Activated naive CD8-positive, alpha-beta T cell treated with anti-CD3 and anti-CD28 coated beads, Interleukin-2, amount 10 ng/mL, durations not matched to agents 7 days and 5 days (primary cell): ENCODE measurements around the gene EGFL7. TPM values are rescaled to one million over a fixed set of nuclear protein-coding genes. Genes with fewer than 3 reads are reported as not detected.

Source experiments
- ATAC-seq: fragments of 150-1000 bp; cut with Tn5 transposase; one replicate; pipeline ENCODE4 v1.10.0; 2021; ENCODE audit warnings: low read depth, moderate library complexity
- POLR2A ChIA-PET: fragments of 350-600 bp; sonication (Branson Sonifier 250); formaldehyde crosslinking; loops from one replicate; lab custom pipeline; 2021; ENCODE audit warnings: antibody characterized with exemption; lab: Charles Lee
- DNase-seq: peaks from one replicate; pipeline ENCODE4 v3.0.0; 2021
- H3K27ac Mint-ChIP-seq: one replicate; pipeline ENCODE4 v1.8.0; 2022; ENCODE audit warnings: mild to moderate bottlenecking, mixed read lengths
- H3K27me3 Mint-ChIP-seq: one replicate; pipeline ENCODE4 v1.8.0; 2022; ENCODE audit warnings: mild to moderate bottlenecking, moderate library complexity, mixed read lengths
- H3K36me3 Mint-ChIP-seq: one replicate; pipeline ENCODE4 v1.8.0; 2021; ENCODE audit warnings: mild to moderate bottlenecking, mixed read lengths
- H3K4me1 Mint-ChIP-seq: one replicate; pipeline ENCODE4 v1.8.0; 2021; ENCODE audit warnings: mixed read lengths
- H3K4me3 Mint-ChIP-seq: one replicate; pipeline ENCODE4 v1.8.0; 2022; ENCODE audit warnings: mild to moderate bottlenecking, moderate library complexity, mixed read lengths
- H3K9me3 Mint-ChIP-seq: one replicate; pipeline ENCODE4 v1.8.0; 2021; ENCODE audit warnings: mixed read lengths
- microRNA-seq: library from miRNA; unstranded; fragments of <30 nt; microRNA quantifications from one replicate; pipeline ENCODE4 v1.2.0, GENCODE V29; 2022
- total RNA-seq, 2 experiments: library from RNA; stranded (reverse); gene quantifications; one replicate each; pipeline ENCODE4 v1.2.3, GENCODE V29; 2021

Gene EGFL7
- total RNA-seq, 2 experiments from 2014 or later, result 1.00 to 1.1 TPM

DNA sequence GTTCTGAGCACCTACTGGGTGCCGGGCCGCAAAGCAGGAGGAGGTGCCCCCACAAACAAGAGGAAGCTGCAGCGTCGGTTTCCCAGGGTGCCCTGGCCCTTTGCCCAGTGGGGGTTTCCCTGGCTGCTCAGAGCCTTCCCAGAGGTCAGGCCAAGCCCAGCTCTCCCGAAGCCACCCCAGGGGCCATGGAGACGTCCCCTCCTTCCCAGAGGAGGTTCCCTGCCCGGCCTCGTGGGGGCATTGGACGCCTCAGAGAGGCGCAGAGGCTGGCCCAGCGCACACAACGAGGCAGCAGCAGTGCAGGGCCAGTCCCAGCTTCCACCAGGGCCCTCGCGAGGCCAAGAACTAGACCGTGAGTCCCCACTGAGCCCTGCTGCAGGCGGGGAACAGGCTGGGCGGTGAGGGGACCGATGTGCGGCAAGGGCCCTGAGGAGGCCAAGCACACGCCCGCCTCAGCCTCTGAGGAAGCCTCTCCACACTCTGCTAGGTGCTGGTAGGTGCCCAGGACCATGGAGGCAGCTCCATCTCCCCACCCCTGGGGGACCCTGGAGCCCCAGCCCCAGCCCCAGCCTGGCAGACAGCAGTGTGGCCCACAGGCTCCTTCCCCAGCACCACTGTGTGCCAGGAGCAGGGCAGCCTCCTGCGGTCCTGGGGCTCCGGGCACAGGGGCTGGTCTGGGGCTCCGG lies 56.6 kb downstream of the EGFL7 start:
- Mint-ChIP-seq H3K4me3 (no peak overlapping the region), H3K27ac (no peak overlapping the region), H3K9me3 (no peaks in the 10 kb centered on the region), H3K27me3 (peaks cover 2% of the 10 kb centered on the region), H3K36me3 (peaks cover 5% of the 10 kb centered on the region), H3K4me1 (peaks cover under 1% of the 10 kb centered on the region)
- POLR2A ChIA-PET, result interaction anchor here (1.2 kb wide), 1 partner anchor 8 kb away, joined by 3 read pairs; no protein-coding TSS in a partner anchor
- ATAC-seq (no peak), DNase-seq (no peak)

- Mint-ChIP-seq H3K9me3 (no peaks in the 10 kb centered on the region), H3K27ac (no peak overlapping the region), H3K36me3 (peaks cover 8% of the 10 kb centered on the region), H3K4me1 (peaks cover 4% of the 10 kb centered on the region), H3K4me3 (no peak overlapping the region), H3K27me3 (no peaks in the 10 kb centered on the region)
- POLR2A ChIA-PET, result interaction anchor here (1.2 kb wide), 1 partner anchor 9 kb away, joined by 3 read pairs; no protein-coding TSS in a partner anchor
- ATAC-seq (no peak), DNase-seq (no peak)
These were observed 57.7 kb downstream of the EGFL7 start for GRCh38 chr9:136720251-136720897.

DNA sequence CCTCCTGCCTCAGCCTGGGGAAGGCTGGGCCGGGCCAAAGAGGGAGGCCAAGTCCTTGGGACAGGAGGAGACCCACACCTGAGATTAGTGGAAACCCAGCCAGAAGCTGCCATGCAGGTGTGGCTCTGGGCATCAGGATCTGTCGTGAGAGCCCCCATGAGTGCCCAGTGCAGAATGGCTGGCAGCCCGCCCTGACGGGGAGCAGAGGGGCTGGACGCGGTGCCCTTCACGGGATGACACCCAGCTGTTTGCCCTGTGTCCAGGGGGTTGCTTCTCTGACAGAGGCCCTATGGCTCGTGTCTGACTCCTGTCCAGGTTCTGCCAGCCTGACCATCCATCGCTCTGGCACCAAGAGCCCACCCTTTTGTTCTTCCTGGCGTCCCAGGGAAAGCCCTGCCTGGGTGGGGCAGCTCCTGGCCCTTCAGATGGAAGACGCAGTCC lies 58.2 kb downstream of the EGFL7 start:
- H3K4me1 Mint-ChIP-seq, result peaks cover 7% of the 10 kb centered on the region
- POLR2A ChIA-PET, result no interaction called here
- peak overlapping the region; percentile 6 for H3K27ac Mint-ChIP-seq
- H3K27me3 Mint-ChIP-seq, result no peaks in the 10 kb centered on the region
- DNase-seq, result peak; percentile 31
- no peak for ATAC-seq
- H3K36me3 Mint-ChIP-seq, result peaks cover 9% of the 10 kb centered on the region
- H3K9me3 Mint-ChIP-seq, result no peaks in the 10 kb centered on the region
- no peak overlapping the region for H3K4me3 Mint-ChIP-seq

GRCh38 chr9:136721339-136722092 lies 58.8 kb downstream of the EGFL7 start:
- Mint-ChIP-seq H3K9me3 (no peaks in the 10 kb centered on the region), H3K4me3 (no peak overlapping the region)
- no peak for ATAC-seq

More at GRCh38 chr9:136721339-136722092, 58.8 kb downstream of the EGFL7 start:
- H3K27me3 Mint-ChIP-seq, result no peaks in the 10 kb centered on the region
- H3K4me1 Mint-ChIP-seq, result peaks cover 12% of the 10 kb centered on the region
- H3K27ac Mint-ChIP-seq, result peak overlapping the region; percentile 6
- POLR2A ChIA-PET, result interaction anchor here (0.9 kb wide), 1 partner anchor 21 kb away, joined by 5 read pairs; no protein-coding TSS in a partner anchor
- H3K36me3 Mint-ChIP-seq, result peaks cover 11% of the 10 kb centered on the region
- peak; percentile 37 for DNase-seq

Small RNAs within 50 kb of the gene (microRNA-seq; reads per million reads assigned to microRNA genes)
- gene MIR126, result 232 reads per million, percentile 67 among the genes with 10 or more reads in this experiment

Other genes starting within 250 kb of the EGFL7 start
- 10 to 100 TPM; 22.8 to 23.0 TPM for gene INPP5E, start 223.1 kb upstream of the EGFL7 start, total RNA-seq
- 10 to 100 TPM; 88.0 to 90.2 TPM for gene SEC16A, start 179.9 kb upstream of the EGFL7 start, total RNA-seq
- gene NOTCH1, start 116.9 kb upstream of the EGFL7 start, total RNA-seq, result 10 to 100 TPM; 67.0 to 70.2 TPM
- 10 to 100 TPM; 21.6 to 24.8 TPM for gene AGPAT2, start 24.5 kb downstream of the EGFL7 start, total RNA-seq
- gene DIPK1B, start 49.7 kb downstream of the EGFL7 start, total RNA-seq, result under 1 TPM in 1 of 2 experiments, not detected in 1; 0.11 TPM
- gene LCN10, start 80.0 kb downstream of the EGFL7 start, total RNA-seq, result 1 to 10 TPM in 1 of 2 experiments, under 1 TPM in 1; 1.00 to 1.0 TPM
- not detected for gene LCN6, start 85.6 kb downstream of the EGFL7 start, total RNA-seq
- not detected for gene LCN8, start 95.3 kb downstream of the EGFL7 start, total RNA-seq
- not detected for gene LCN15, start 101.6 kb downstream of the EGFL7 start, total RNA-seq
- 10 to 100 TPM; 37.5 to 43.6 TPM for gene TMEM141, start 128.4 kb downstream of the EGFL7 start, total RNA-seq
- 1 to 10 TPM; 1.7 to 2.2 TPM for gene CCDC183, start 133.4 kb downstream of the EGFL7 start, total RNA-seq
- gene RABL6, start 145.0 kb downstream of the EGFL7 start, total RNA-seq, result 10 to 100 TPM; 91.1 to 98.4 TPM
- 1 to 10 TPM; 6.6 to 6.7 TPM for gene AJM1, start 179.6 kb downstream of the EGFL7 start, total RNA-seq
- 10 to 100 TPM; 80.5 to 89.0 TPM for gene PHPT1, start 186.5 kb downstream of the EGFL7 start, total RNA-seq
- gene MAMDC4, start 189.4 kb downstream of the EGFL7 start, total RNA-seq, result 10 to 100 TPM; 16.6 to 18.0 TPM
- 100 to 1,000 TPM; 289 to 297 TPM for gene EDF1, start 203.4 kb downstream of the EGFL7 start, total RNA-seq
- 10 to 100 TPM; 44.0 to 52.1 TPM for gene TRAF2, start 223.6 kb downstream of the EGFL7 start, total RNA-seq